Lung (tissue), 12 donors: ENCODE data around the gene TEX51. TPM values are rescaled to one million over a fixed set of nuclear protein-coding genes. Genes with fewer than 3 reads are reported as not detected.

Experiments
- ATAC-seq: fragments of 200-7000 bp; cut with Tn5 transposase; one replicate; pipeline ENCODE4 v1.9.1; 2020; ENCODE audit warnings: moderate number of reproducible peaks; ENCODE audit not compliant: insufficient read depth, low FRiP score
- DNase-seq, 3 donors: peaks; one replicate each; pipeline ENCODE4 v3.0.0-alpha.2; 2013 to 2017
- H3K27ac ChIP-seq, 2 donors: one replicate each; pipeline ENCODE4 v1.5.1; 2013; ENCODE audit warnings: mild to moderate bottlenecking in 2 of 2, moderate library complexity in 2 of 2, control low read depth in 1 of 2, inconsistent platforms in 1 of 2, low read depth in 1 of 2, low read length in 1 of 2
- H3K27me3 ChIP-seq, 3 donors: one replicate each; pipeline ENCODE4 v1.5.1; 2013; ENCODE audit warnings: low read length in 2 of 3; ENCODE audit not compliant: control insufficient read depth in 3 of 3, insufficient read depth in 3 of 3
- H3K36me3 ChIP-seq, 4 donors: one replicate each; pipeline ENCODE4 v1.5.1; 2013; ENCODE audit warnings: low read length in 4 of 4, mild to moderate bottlenecking in 1 of 4, moderate library complexity in 1 of 4; ENCODE audit not compliant: control insufficient read depth in 4 of 4, insufficient read depth in 4 of 4
- H3K4me1 ChIP-seq, 5 donors: one replicate each; pipeline ENCODE4 v1.5.1; 2013; ENCODE audit warnings: low read length in 5 of 5, mild to moderate bottlenecking in 2 of 5, moderate library complexity in 1 of 5; ENCODE audit not compliant: control insufficient read depth in 5 of 5, insufficient read depth in 5 of 5
- H3K4me3 ChIP-seq: one replicate; pipeline ENCODE4 v1.5.1; 2013; ENCODE audit warnings: mild to moderate bottlenecking, control low read depth, moderate library complexity
- H3K9ac ChIP-seq, 2 donors: one replicate each; pipeline ENCODE4 v1.5.1; 2013; ENCODE audit warnings: low read length in 2 of 2, control low read depth in 1 of 2; ENCODE audit not compliant: insufficient read depth in 1 of 2
- H3K9me3 ChIP-seq, 4 donors: one replicate each; pipeline ENCODE4 v1.5.1; 2013; ENCODE audit warnings: low read length in 3 of 4, mild to moderate bottlenecking in 1 of 4, moderate library complexity in 1 of 4; ENCODE audit not compliant: control insufficient read depth in 4 of 4, insufficient read depth in 3 of 4
- CTCF ChIP-seq: IDR thresholded peaks from 2 replicates; pipeline ENCODE4 v1.5.1; 2012; ENCODE audit warnings: mild to moderate bottlenecking; ENCODE audit errors: control extremely low read depth, extremely low read depth
- WGBS, 2 donors: extraction: QIAGEN DNeasy Blood & Tissue Kit; methylation state at CpG; one replicate each; pipeline ENCODE4 v1.1.7; 2013; 5-methylcytosine and 5-hydroxymethylcytosine counted together
- polyA plus RNA-seq, 2 donors: library from polyadenylated mRNA; stranded (reverse); fragments of 200-250 nt; gene quantifications; one replicate each; pipeline ENCODE4 v1.2.1, GENCODE V29; 2013
- total RNA-seq, 2 donors: library from RNA; depleted of rRNA in 1 of 2; stranded (reverse); fragments of >200 nt in 1 of 2; gene quantifications; one replicate each; pipeline ENCODE4 v1.2.1, GENCODE V29; 2014 to 2021
- donor health status: control.
- donor health status: control.
- donor health status: Bipolar disorder and iron deficiency.
- donor health status: healthy.
- donor health status: DM: yes; HTN: yes; CAD: no.

The TEX51 gene
- total and polyA plus RNA-seq, 4 donors: not detected

DNA sequence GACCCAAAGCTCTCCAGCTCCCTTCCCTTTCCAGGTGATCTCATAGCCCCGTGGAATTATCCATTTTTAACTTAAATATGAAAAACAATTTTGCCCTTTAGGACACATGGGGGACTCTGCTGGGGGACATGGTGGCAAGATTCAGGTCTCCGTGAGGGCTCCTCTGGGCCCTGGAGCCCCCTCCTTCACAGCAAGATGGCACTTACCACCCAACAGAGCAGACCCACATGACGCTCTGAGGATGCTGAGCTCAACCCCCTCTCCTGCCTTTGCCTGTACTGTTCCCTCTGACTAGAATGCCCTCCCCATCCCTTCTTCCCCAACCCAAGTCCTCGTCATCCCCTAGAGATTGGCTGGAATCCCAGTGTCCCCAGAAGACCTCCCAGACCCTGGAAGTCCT lies 17.2 kb downstream of the TEX51 start:
- no peak for ATAC-seq
- H3K9me3 ChIP-seq: peaks cover 0 to 4% (median 0%) of the 10 kb centered on the region in 4 donors

DNA sequence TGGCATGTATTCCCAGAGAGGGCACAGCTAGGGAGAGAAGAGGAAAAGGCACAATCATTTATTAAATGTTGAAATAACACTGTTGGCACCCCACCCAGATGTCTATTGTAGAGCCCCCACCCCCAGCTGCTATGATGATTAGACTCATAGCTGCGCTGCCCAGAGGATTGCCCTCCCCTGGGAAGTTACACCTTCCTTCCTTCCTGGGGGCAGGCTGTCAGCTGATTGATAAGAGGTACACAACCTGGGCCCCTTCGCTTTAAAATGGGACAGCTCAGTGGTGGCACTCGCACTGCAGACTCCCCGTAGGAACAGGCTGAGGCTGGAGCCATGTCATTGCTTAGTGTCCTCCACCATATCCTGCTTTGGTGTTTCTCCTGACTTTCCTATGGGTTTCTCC lies 18.1 kb downstream of the TEX51 start:
- no peak overlapping the region for H3K27ac ChIP-seq
- H3K9me3 ChIP-seq: peaks cover 0 to 4% (median 0%) of the 10 kb centered on the region in 4 donors

More for the DNA sequence above, 17.2 kb downstream of the TEX51 start:
- WGBS, 2 donors: 79 to 89% methylated on average over 4 of the region's 4 CpGs
- H3K27ac ChIP-seq: no peak overlapping the region
- TF ChIP-seq CTCF: no peak
- no peaks in the 10 kb centered on the region for H3K36me3 ChIP-seq
- no peak overlapping the region for H3K9ac ChIP-seq
- H3K4me3 ChIP-seq: no peak overlapping the region
- no peaks in the 10 kb centered on the region for H3K27me3 ChIP-seq
- no peak for DNase-seq
- peaks cover 0 to 2% (median 0%) of the 10 kb centered on the region in 5 donors for H3K4me1 ChIP-seq

GRCh38 chr2:126921066-126921465 lies 22.4 kb downstream of the TEX51 start:
- H3K4me1 ChIP-seq: peaks cover 0 to 2% (median 0%) of the 10 kb centered on the region in 5 donors
- 74 to 75% methylated on average over 1 of the region's 1 CpG for WGBS, 2 donors
- ATAC-seq: no peak

More for the DNA sequence above, 18.1 kb downstream of the TEX51 start:
- WGBS, 2 donors: 89% methylated on average over 4 of the region's 4 CpGs
- Histone ChIP-seq H3K9ac (no peak overlapping the region), H3K4me1 (peaks cover 0 to 2% (median 0%) of the 10 kb centered on the region in 5 donors), H3K4me3 (no peak overlapping the region), H3K36me3 (no peaks in the 10 kb centered on the region), H3K27me3 (no peaks in the 10 kb centered on the region)
- DNase-seq: no peak
- no peak for ATAC-seq
- TF ChIP-seq CTCF: no peak

More at GRCh38 chr2:126921066-126921465, 22.4 kb downstream of the TEX51 start:
- peaks cover 0 to 1% (median 0%) of the 10 kb centered on the region in 4 donors for H3K9me3 ChIP-seq
- TF ChIP-seq CTCF: no peak
- no peak overlapping the region for H3K9ac ChIP-seq
- no peaks in the 10 kb centered on the region for H3K36me3 ChIP-seq
- no peak overlapping the region for H3K27ac ChIP-seq
- no peak for DNase-seq
- no peak overlapping the region for H3K4me3 ChIP-seq
- H3K27me3 ChIP-seq: no peaks in the 10 kb centered on the region
